Spleen (tissue), 11 donors: ENCODE measurements around the gene ARHGEF12. TPM values are rescaled to one million over a fixed set of nuclear protein-coding genes. Genes with fewer than 3 reads are reported as not detected.

Experiments used
- DNase-seq: peaks from one replicate; pipeline ENCODE4 v3.0.0-alpha.2; 2020
- H3K27ac ChIP-seq, 8 donors: fragments of 200-600 bp; sonication (generic) in 7 of 8; 1 replicate in 4 of 8; 2 replicates in 4 of 8; pipeline versions ENCODE4 v1.5.0 to v1.8.0; 2016 to 2021; ENCODE audit warnings: inconsistent platforms in 4 of 8, mild to moderate bottlenecking in 4 of 8, moderate library complexity in 1 of 8
- H3K27me3 ChIP-seq, 7 donors: fragments of 200-600 bp; sonication (generic) in 6 of 7; replicated peaks in 1 of 7; 1 replicate in 4 of 7; 2 replicates in 3 of 7; pipeline versions ENCODE4 v1.5.0 to v1.8.0; 2016 to 2021; ENCODE audit warnings: inconsistent platforms in 3 of 7, mild to moderate bottlenecking in 1 of 7
- H3K36me3 ChIP-seq, 6 donors: fragments of 200-600 bp; sonication (generic) in 5 of 6; 1 replicate in 4 of 6; 2 replicates in 2 of 6; pipeline versions ENCODE4 v1.5.0 to v1.8.0; 2016 to 2021; ENCODE audit warnings: inconsistent platforms in 2 of 6
- H3K4me1 ChIP-seq, 6 donors: fragments of 200-600 bp; sonication (generic) in 5 of 6; 1 replicate in 3 of 6; 2 replicates in 3 of 6; pipeline versions ENCODE4 v1.5.0 to v1.8.0; 2016 to 2021; ENCODE audit warnings: inconsistent platforms in 3 of 6
- H3K4me3 ChIP-seq, 8 donors: fragments of 200-600 bp; sonication (generic) in 7 of 8; 1 replicate in 4 of 8; 2 replicates in 4 of 8; pipeline versions ENCODE4 v1.5.0 to v1.8.0; 2016 to 2021; ENCODE audit warnings: inconsistent platforms in 4 of 8, mild to moderate bottlenecking in 4 of 8, moderate library complexity in 2 of 8
- H3K9me3 ChIP-seq, 8 donors: fragments of 200-600 bp; sonication (generic) in 7 of 8; 1 replicate in 4 of 8; 2 replicates in 4 of 8; pipeline versions ENCODE4 v1.5.0 to v1.8.0; 2016 to 2021; ENCODE audit warnings: inconsistent platforms in 4 of 8
- POLR2A ChIP-seq, 3 donors: fragments of 450-650 bp; IDR thresholded peaks; one replicate each; pipeline ENCODE4 v1.5.1; 2017; ENCODE audit warnings: antibody characterized with exemption in 3 of 3, mild to moderate bottlenecking in 1 of 3
- POLR2AphosphoS5 ChIP-seq, 3 donors: sonication (generic); formaldehyde crosslinking; IDR thresholded peaks; one replicate each; pipeline ENCODE4 v1.5.1; 2017; ENCODE audit warnings: antibody characterized with exemption in 3 of 3
- WGBS, 5 donors: extraction: QIAGEN DNeasy Blood & Tissue Kit in 3 of 5; methylation state at CpG; one replicate each; pipeline versions ENCODE4 v1.1.5 to v1.1.7; 2013 to 2018; 5-methylcytosine and 5-hydroxymethylcytosine counted together
- intact Hi-C: fragments of 100-400 bp; cut with DNase I; formaldehyde crosslinking; loops from one replicate; pipeline ENCODE4 v1.15.0; 2023; ENCODE audit warnings: low total_unique reads
- polyA plus RNA-seq, 3 donors: library from polyadenylated mRNA; stranded (reverse); fragments of 200-250 nt; gene quantifications; one replicate each; pipeline ENCODE4 v1.2.1, GENCODE V29; 2013
- total RNA-seq, 7 donors: library from RNA; depleted of rRNA in 3 of 7; stranded (reverse); fragments of >200 nt in 3 of 7; fragmentation: NEBNext Ultra II Directional in 4 of 7; extraction: Animal tissue kit (Norgen Biotek cat#: 25700) in 4 of 7; gene quantifications; one replicate each; pipeline versions ENCODE4 v1.1.0 to v1.2.1, GENCODE V29; 2016 to 2021
- TF ChIP-seq, protein P1 (sequence below), 11 experiments: fragments of 200-600 bp in 7 of 11; fragments of 450-650 bp in 4 of 11; sonication (generic) in 4 of 11; IDR thresholded peaks in 8 of 11; conservative IDR thresholded peaks in 3 of 11; 1 replicate in 7 of 11; 2 replicates in 4 of 11; pipeline versions ENCODE4 v1.4.0 to v1.8.0; 2016 to 2021; ENCODE audit warnings: antibody characterized with exemption in 11 of 11, inconsistent platforms in 4 of 11, mild to moderate bottlenecking in 1 of 11
- donor health status: healthy with polysubstance abuse.
- donor health status: DM: no; HTN: no; CAD: no; lungs with moderate emphysema.
- donor health status: DM: no; HTN: no; CAD: no.
- donor health status: Bipolar disorder and iron deficiency.
- donor health status: healthy.
- donor health status: DM: no; HTN: no; CAD: no.
- donor health status: DM: yes; HTN: yes; CAD: no.

The ARHGEF12 gene
- total and polyA plus RNA-seq, 10 donors, result 5.6 to 122 (median 88.6) TPM

DNA sequence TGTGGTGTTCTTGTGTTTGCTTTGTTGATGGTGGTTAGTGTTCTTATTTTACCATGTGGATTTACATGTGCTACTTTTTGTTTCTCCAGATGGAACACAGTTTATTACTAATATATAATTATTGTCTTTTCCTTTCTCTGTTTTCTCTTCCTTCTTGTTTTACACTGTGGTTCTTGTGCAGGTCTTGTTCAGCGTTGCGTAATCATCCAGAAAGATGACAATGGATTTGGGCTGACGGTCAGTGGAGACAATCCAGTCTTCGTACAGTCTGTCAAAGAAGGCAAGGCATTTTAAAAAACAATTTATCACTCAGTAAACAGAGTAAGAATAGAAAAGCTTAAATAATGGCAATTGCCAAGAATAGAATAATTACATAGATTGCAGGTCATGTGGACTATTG, 84.4 kb downstream of the ARHGEF12 start:
- H3K4me1 ChIP-seq, result peaks cover 0 to 13% (median 0%) of the 10 kb centered on the region in 6 donors
- peaks cover 0 to 24% (median 3%) of the 10 kb centered on the region in 6 donors for H3K36me3 ChIP-seq
- H3K27ac ChIP-seq, result no peak overlapping the region
- no peaks in the 10 kb centered on the region for H3K9me3 ChIP-seq
- TF ChIP-seq, protein P1, sequence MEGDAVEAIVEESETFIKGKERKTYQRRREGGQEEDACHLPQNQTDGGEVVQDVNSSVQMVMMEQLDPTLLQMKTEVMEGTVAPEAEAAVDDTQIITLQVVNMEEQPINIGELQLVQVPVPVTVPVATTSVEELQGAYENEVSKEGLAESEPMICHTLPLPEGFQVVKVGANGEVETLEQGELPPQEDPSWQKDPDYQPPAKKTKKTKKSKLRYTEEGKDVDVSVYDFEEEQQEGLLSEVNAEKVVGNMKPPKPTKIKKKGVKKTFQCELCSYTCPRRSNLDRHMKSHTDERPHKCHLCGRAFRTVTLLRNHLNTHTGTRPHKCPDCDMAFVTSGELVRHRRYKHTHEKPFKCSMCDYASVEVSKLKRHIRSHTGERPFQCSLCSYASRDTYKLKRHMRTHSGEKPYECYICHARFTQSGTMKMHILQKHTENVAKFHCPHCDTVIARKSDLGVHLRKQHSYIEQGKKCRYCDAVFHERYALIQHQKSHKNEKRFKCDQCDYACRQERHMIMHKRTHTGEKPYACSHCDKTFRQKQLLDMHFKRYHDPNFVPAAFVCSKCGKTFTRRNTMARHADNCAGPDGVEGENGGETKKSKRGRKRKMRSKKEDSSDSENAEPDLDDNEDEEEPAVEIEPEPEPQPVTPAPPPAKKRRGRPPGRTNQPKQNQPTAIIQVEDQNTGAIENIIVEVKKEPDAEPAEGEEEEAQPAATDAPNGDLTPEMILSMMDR (IDR thresholded peaks at IDR 0.05 in 8 of 11, conservative IDR thresholded peaks at IDR 0.05 in 3 of 11), result no peak
- no peak for TF ChIP-seq POLR2A (IDR thresholded peaks at IDR 0.05)
- no peak for TF ChIP-seq POLR2AphosphoS5 (IDR thresholded peaks at IDR 0.05)
- intact Hi-C loops, result no loop called here
- no peak overlapping the region for H3K4me3 ChIP-seq
- DNase-seq, result no peak
- H3K27me3 ChIP-seq, result no peaks in the 10 kb centered on the region
- 86 to 96% (median 92%) methylated on average over 4 of the region's 4 CpGs for WGBS, 5 donors

DNA sequence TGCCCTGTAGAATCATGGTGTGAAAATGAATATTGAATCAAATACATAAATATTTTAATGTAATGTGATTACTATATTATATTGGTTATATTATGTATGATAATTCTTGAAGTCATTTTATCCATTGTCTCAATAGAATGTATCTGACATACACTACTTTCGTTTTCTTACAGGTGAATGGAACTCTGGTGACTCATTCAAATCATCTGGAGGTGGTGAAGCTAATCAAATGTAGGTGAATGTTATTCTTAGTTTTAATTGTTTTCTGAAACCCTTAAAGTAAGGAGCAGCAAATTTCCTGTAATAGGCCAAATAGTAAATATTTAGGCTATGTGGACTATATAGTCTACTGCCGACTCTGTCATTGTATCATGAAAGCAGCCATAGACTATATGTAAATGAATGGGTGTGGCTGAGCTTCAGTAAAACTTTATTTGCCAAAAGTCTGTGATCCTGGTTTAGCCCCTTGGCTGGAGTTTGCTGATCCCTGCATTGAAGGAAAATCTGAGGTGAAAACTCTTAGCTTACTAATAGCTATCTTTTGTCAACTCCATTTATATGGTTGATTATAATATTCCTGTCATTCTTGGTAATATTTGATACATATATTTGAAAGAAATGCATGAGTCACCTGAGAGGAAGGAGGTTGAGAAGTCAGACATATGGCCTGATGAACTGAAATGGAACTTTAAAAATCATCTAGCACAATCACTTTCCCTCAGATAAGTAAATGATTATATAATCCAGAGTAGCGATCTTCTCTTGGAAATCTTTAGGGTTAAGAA, 88.2 kb downstream of the ARHGEF12 start:
- no peak for DNase-seq
- Histone ChIP-seq H3K36me3 (peaks cover 0 to 40% (median 3%) of the 10 kb centered on the region in 6 donors), H3K4me3 (no peak overlapping the region), H3K4me1 (peaks cover 0 to 15% (median 0%) of the 10 kb centered on the region in 6 donors), H3K9me3 (no peaks in the 10 kb centered on the region), H3K27me3 (no peaks in the 10 kb centered on the region), H3K27ac (no peak overlapping the region)
- intact Hi-C loops, result no loop called here
- WGBS, 5 donors, result 82 to 92% (median 90%) methylated on average over 3 of the region's 3 CpGs
- TF ChIP-seq, protein P1 (IDR thresholded peaks at IDR 0.05 in 8 of 11, conservative IDR thresholded peaks at IDR 0.05 in 3 of 11), result no peak
- TF ChIP-seq POLR2AphosphoS5 (IDR thresholded peaks at IDR 0.05), result no peak
- no peak for TF ChIP-seq POLR2A (IDR thresholded peaks at IDR 0.05)

DNA sequence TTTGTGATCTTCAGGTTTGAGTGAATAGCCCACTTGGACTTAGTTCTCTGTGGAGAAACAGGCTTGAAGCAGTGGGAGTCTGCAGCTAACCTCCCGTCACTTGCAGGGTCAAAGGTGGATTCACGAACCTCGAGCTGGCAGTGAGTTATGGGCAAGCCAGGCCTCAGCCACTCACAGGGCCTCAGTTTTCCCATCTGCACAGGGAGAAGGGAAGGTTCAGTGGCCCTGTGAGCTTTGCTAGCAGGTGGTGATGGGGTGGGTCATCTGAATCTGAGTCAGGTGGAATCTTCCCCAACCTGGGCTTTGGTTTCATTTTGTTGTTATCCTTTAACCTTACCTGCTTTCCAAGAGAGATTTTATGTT, 88.7 kb downstream of the ARHGEF12 start:
- TF ChIP-seq POLR2AphosphoS5 (IDR thresholded peaks at IDR 0.05) (no peak), POLR2A (IDR thresholded peaks at IDR 0.05) (no peak)
- TF ChIP-seq, protein P1 (IDR thresholded peaks at IDR 0.05 in 8 of 11, conservative IDR thresholded peaks at IDR 0.05 in 3 of 11), result no peak
- DNase-seq, result no peak
- H3K4me1 ChIP-seq, result peaks cover 0 to 15% (median 0%) of the 10 kb centered on the region in 6 donors
- no peak overlapping the region for H3K27ac ChIP-seq
- no peaks in the 10 kb centered on the region for H3K9me3 ChIP-seq
- H3K36me3 ChIP-seq, result peaks cover 0 to 45% (median 5%) of the 10 kb centered on the region in 6 donors
- 86 to 91% (median 89%) methylated on average over 3 of the region's 3 CpGs for WGBS, 5 donors
- H3K27me3 ChIP-seq, result no peaks in the 10 kb centered on the region
- H3K4me3 ChIP-seq, result no peak overlapping the region
- intact Hi-C loops, result no loop called here

DNA sequence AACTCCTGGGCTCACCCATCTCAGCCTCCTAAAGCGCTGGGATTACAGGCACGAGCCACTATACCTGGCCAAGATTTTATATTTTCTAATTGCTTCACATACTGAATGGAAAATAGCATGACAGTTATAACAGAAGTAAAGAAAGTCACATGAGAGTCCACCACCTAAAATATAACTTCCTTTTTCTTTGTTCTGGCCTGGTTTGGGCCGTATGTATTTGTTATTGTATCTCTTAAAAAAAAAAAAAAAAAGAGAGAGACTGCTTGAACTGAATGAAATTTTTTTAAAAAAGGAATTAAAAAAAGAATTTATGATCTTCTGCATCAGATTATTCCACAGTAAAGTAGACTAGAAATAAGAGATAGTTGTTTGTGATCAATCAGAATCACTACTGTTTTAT, 89.3 kb downstream of the ARHGEF12 start:
- Histone ChIP-seq H3K9me3 (no peaks in the 10 kb centered on the region), H3K4me1 (peaks cover 0 to 15% (median 0%) of the 10 kb centered on the region in 6 donors), H3K27me3 (no peaks in the 10 kb centered on the region), H3K36me3 (peaks cover 0 to 49% (median 5%) of the 10 kb centered on the region in 6 donors), H3K4me3 (no peak overlapping the region), H3K27ac (no peak overlapping the region)
- no peak for DNase-seq
- no peak for TF ChIP-seq POLR2A (IDR thresholded peaks at IDR 0.05)
- TF ChIP-seq, protein P1 (IDR thresholded peaks at IDR 0.05 in 8 of 11, conservative IDR thresholded peaks at IDR 0.05 in 3 of 11), result no peak
- TF ChIP-seq POLR2AphosphoS5 (IDR thresholded peaks at IDR 0.05), result no peak
- intact Hi-C loops, result no loop called here
- WGBS, 5 donors, result 49 to 69% (median 57%) methylated on average over 3 of the region's 3 CpGs
